Bronchial epithelial cell (primary cell): ENCODE measurements around the gene CRELD1. TPM values are rescaled to one million over a fixed set of nuclear protein-coding genes. Genes with fewer than 3 reads are reported as not detected.

ENCODE experiments used
- DNase-seq: peaks from one replicate; pipeline ENCODE4 v3.0.0-alpha.2; 2010; ENCODE audit warnings: low read depth
- FAIRE-seq: peaks from 2 replicates; lab custom pipeline; 2011; peaks lifted over from hg19 to GRCh38; lab: Jason Lieb, UNC
- H3K27me3 ChIP-seq: 2 replicates; pipeline ENCODE4 v1.5.1; 2011; ENCODE audit warnings: low read length; ENCODE audit not compliant: control insufficient read depth, insufficient read depth
- H3K36me3 ChIP-seq: 2 replicates; pipeline ENCODE4 v1.5.1; 2011; ENCODE audit warnings: low read length; ENCODE audit not compliant: control insufficient read depth, insufficient read depth
- H3K4me3 ChIP-seq: 2 replicates; pipeline ENCODE4 v1.5.1; 2011; ENCODE audit warnings: mild to moderate bottlenecking, low read depth, low read length, control low read depth
- total RNA-seq: library from RNA; depleted of rRNA; stranded (reverse); fragments of >200 nt; gene quantifications from 2 replicates; pipeline ENCODE4 v1.2.1, GENCODE V29; 2014
- TF ChIP-seq, protein P1 (sequence below): IDR thresholded peaks from 2 replicates; pipeline ENCODE4 v1.5.1; 2011; ENCODE audit warnings: mild to moderate bottlenecking, moderate library complexity, low read length, control low read depth, inconsistent platforms; ENCODE audit not compliant: insufficient read depth, severe bottlenecking

Gene CRELD1
- total RNA-seq, 1 donor from 2014 or later = 35.8 TPM

GRCh38 chr3:9957214-9957613, 23.6 kb downstream of the CRELD1 start:
- Histone ChIP-seq H3K4me3 (no peak overlapping the region), H3K27me3 (no peaks in the 10 kb centered on the region), H3K36me3 (no peaks in the 10 kb centered on the region)
- TF ChIP-seq, protein P1, sequence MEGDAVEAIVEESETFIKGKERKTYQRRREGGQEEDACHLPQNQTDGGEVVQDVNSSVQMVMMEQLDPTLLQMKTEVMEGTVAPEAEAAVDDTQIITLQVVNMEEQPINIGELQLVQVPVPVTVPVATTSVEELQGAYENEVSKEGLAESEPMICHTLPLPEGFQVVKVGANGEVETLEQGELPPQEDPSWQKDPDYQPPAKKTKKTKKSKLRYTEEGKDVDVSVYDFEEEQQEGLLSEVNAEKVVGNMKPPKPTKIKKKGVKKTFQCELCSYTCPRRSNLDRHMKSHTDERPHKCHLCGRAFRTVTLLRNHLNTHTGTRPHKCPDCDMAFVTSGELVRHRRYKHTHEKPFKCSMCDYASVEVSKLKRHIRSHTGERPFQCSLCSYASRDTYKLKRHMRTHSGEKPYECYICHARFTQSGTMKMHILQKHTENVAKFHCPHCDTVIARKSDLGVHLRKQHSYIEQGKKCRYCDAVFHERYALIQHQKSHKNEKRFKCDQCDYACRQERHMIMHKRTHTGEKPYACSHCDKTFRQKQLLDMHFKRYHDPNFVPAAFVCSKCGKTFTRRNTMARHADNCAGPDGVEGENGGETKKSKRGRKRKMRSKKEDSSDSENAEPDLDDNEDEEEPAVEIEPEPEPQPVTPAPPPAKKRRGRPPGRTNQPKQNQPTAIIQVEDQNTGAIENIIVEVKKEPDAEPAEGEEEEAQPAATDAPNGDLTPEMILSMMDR = no peak
- FAIRE-seq (no peak), DNase-seq (no peak)

DNA sequence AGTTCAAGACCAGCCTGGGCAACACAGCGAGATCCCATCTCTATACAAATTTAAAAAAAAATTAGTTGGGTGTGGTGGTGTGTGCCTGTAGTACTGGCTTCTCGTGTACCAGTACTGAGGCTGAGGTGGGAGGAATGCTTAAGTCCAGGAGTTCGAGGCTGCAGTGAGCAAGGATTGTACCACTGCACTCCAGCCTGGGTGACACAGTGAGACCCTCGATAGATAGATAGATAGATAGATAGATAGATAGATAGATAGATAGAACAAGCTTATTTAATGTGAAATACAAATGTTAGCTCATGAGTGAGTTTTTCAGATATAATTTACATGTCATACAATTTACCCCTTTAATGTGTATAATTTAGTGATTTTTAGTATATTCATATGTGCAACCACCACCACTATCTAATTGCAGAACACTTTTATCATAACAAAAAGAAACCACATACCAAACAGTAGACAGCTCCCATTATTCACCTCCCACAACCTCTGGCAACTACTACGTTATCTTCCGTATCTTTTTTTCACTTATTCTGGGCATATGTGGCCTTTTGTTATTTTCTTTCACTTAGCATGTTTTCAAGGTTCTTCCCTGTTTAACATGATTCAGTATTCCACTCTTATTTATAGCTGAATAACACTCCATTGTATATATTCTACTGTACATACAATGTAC, 31.7 kb downstream of the CRELD1 start:
- no peak for DNase-seq
- H3K36me3 ChIP-seq = peaks cover 4% of the 10 kb centered on the region
- FAIRE-seq = no peak
- no peaks in the 10 kb centered on the region for H3K27me3 ChIP-seq
- H3K4me3 ChIP-seq = no peak overlapping the region
- TF ChIP-seq, protein P1 = no peak

DNA sequence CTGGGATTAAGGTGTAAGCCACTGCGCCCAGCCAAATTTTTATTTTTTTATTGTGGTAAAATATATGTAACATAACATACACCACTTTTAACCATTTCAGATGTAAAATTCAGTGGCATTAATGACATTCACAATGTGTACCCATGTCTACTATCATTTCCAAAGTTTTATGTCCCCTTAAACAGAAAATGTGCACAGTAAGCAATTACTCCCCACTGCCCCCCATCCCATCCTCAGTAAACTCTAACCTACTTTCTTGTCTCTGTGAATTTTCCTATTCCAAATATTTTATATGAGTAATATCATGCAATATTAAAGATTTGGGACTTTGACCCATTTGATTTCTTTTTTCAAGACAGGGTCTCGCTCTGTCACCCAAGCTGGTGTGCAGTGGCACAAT, 33.2 kb downstream of the CRELD1 start:
- DNase-seq = no peak
- no peak for FAIRE-seq
- TF ChIP-seq, protein P1 = no peak
- H3K36me3 ChIP-seq = peaks cover 4% of the 10 kb centered on the region
- H3K4me3 ChIP-seq = no peak overlapping the region
- no peaks in the 10 kb centered on the region for H3K27me3 ChIP-seq

GRCh38 chr3:9969632-9970019, 36.0 kb downstream of the CRELD1 start:
- TF ChIP-seq, protein P1 = no peak
- no peak overlapping the region for H3K4me3 ChIP-seq
- no peak for FAIRE-seq
- no peaks in the 10 kb centered on the region for H3K27me3 ChIP-seq
- DNase-seq = no peak
- peaks cover 4% of the 10 kb centered on the region for H3K36me3 ChIP-seq

- H3K27me3 ChIP-seq = no peaks in the 10 kb centered on the region
- peak; percentile 81 for DNase-seq
- no peak overlapping the region for H3K4me3 ChIP-seq
- peaks cover 3% of the 10 kb centered on the region for H3K36me3 ChIP-seq
- TF ChIP-seq, protein P1 = no peak
- FAIRE-seq = no peak
Measured at GRCh38 chr3:9970020-9970652, 36.5 kb downstream of the CRELD1 start.
